ENCODE measurements around the gene CREBRF.

GRCh38 chr5:173041881-173042762 lies 14.0 kb upstream of the CREBRF start:
- TF ChIP-seq EZH2phosphoT487 (IDR thresholded peaks at IDR 0.05; ENCODE audit: low read depth) (no peak), CTCF (IDR thresholded peaks at IDR 0.05; ENCODE audit: low read depth, low read length) (no peak)

All from OCI-LY3 (cell line).